DMS114 treated with DMSO at 0.1 percent for 48 hours (cell line): ENCODE measurements around the gene TMEM147.

Experiments used
- DNase-seq: peaks from one replicate; lab custom pipeline; 2025; ENCODE audit not compliant: unreplicated experiment; lab: John Stamatoyannopoulos, UW

The TMEM147 gene

GRCh38 chr19:35545001-35545854 is at the start of gene TMEM147:
Gene TMEM147, plus strand, starts transcription at chr19:35545626. Its CDS starts 114 bp downstream, at chr19:35545740.
- peak; percentile 79 for DNase-seq

GRCh38 chr19:35497406-35497805 is 48.0 kb upstream of the TMEM147 start:
- no peak for DNase-seq

GRCh38 chr19:35498220-35498619 is 47.2 kb upstream of the TMEM147 start:
- no peak for DNase-seq

GRCh38 chr19:35498984-35499527 is 46.4 kb upstream of the TMEM147 start:
- no peak for DNase-seq

GRCh38 chr19:35500611-35501010 is 44.8 kb upstream of the TMEM147 start:
- no peak for DNase-seq

GRCh38 chr19:35501684-35502083 is 43.7 kb upstream of the TMEM147 start:
- no peak for DNase-seq

GRCh38 chr19:35502751-35503150 is 42.7 kb upstream of the TMEM147 start:
- no peak for DNase-seq

- DNase-seq = no peak
Observed at GRCh38 chr19:35506011-35506410, 39.4 kb upstream of the TMEM147 start.

GRCh38 chr19:35507561-35507960 is 37.9 kb upstream of the TMEM147 start:
- no peak for DNase-seq

GRCh38 chr19:35508129-35508528 is 37.3 kb upstream of the TMEM147 start:
- no peak for DNase-seq

GRCh38 chr19:35509018-35509652 is 36.3 kb upstream of the TMEM147 start:
- DNase-seq = no peak

- DNase-seq = no peak
Observed at GRCh38 chr19:35509861-35510625, 35.4 kb upstream of the TMEM147 start.

GRCh38 chr19:35510626-35510964 is 34.8 kb upstream of the TMEM147 start:
- DNase-seq = no peak

GRCh38 chr19:35511337-35511736 is 34.1 kb upstream of the TMEM147 start:
- no peak for DNase-seq

- no peak for DNase-seq
Observed at GRCh38 chr19:35512831-35513627, 32.4 kb upstream of the TMEM147 start.

- DNase-seq = no peak
Observed at GRCh38 chr19:35513628-35514281, 31.7 kb upstream of the TMEM147 start, which contains the start of gene DMKN. Gene DMKN, minus strand, starts transcription at chr19:35513649. Its CDS starts 174 bp downstream, at chr19:35513475.

- DNase-seq = no peak
Observed at GRCh38 chr19:35514282-35514809, 31.1 kb upstream of the TMEM147 start.

- no peak for DNase-seq
Observed at GRCh38 chr19:35516310-35516709, 29.1 kb upstream of the TMEM147 start.

GRCh38 chr19:35517342-35517741 is 28.1 kb upstream of the TMEM147 start:
- DNase-seq = no peak

GRCh38 chr19:35518313-35518712 is 27.1 kb upstream of the TMEM147 start:
- DNase-seq = no peak
